Activated T-helper 2 cell treated with anti-CD3 and anti-CD28 coated beads, Interferon-gamma antibody, Interleukin-2, Interleukin-4, amounts not matched to agents 10 μg/mL and 5 μg/mL and 100 μg/mL, durations not matched to agents 14 hours and 24 hours and 36 hours (primary cell): ENCODE measurements around the gene ATF1. TPM values are rescaled to one million over a fixed set of nuclear protein-coding genes. Genes with fewer than 3 reads are reported as not detected.
A peak's percentile ranks its signal among the peaks of the same experiment; 100 is the strongest.
"Not testable (repeated sequence)": the region's sequence is repeated elsewhere in the genome, so short reads cannot be mapped to it uniquely, and the experiment has no call there.

Source experiments
- DNase-seq: peaks from one replicate; pipeline ENCODE4 v3.0.0; 2021; ENCODE audit warnings: low spot score
- H3K27ac Mint-ChIP-seq: one replicate; pipeline ENCODE4 v1.8.0; 2021; ENCODE audit warnings: mixed read lengths
- H3K27me3 Mint-ChIP-seq: one replicate; pipeline ENCODE4 v1.8.0; 2021; ENCODE audit warnings: low read depth, mixed read lengths
- H3K36me3 Mint-ChIP-seq: one replicate; pipeline ENCODE4 v1.8.0; 2021; ENCODE audit warnings: low read depth, mixed read lengths
- H3K4me1 Mint-ChIP-seq: one replicate; pipeline ENCODE4 v1.8.0; 2021; ENCODE audit warnings: low read depth, mixed read lengths
- H3K4me3 Mint-ChIP-seq: one replicate; pipeline ENCODE4 v1.8.0; 2021; ENCODE audit warnings: low read depth, mild to moderate bottlenecking, moderate library complexity, mixed read lengths
- H3K9me3 Mint-ChIP-seq: one replicate; pipeline ENCODE4 v1.8.0; 2021; ENCODE audit warnings: mixed read lengths
- intact Hi-C: fragments of 100-400 bp; cut with micrococcal nuclease; formaldehyde crosslinking; loops from one replicate; pipeline ENCODE4 v1.15.1; 2023
- total RNA-seq: library from RNA; stranded (reverse); gene quantifications from 2 replicates; pipeline ENCODE4 v1.2.3, GENCODE V29; 2022

ATF1 gene
- total RNA-seq, 1 donor from 2014 or later: 63.0 TPM

DNA sequence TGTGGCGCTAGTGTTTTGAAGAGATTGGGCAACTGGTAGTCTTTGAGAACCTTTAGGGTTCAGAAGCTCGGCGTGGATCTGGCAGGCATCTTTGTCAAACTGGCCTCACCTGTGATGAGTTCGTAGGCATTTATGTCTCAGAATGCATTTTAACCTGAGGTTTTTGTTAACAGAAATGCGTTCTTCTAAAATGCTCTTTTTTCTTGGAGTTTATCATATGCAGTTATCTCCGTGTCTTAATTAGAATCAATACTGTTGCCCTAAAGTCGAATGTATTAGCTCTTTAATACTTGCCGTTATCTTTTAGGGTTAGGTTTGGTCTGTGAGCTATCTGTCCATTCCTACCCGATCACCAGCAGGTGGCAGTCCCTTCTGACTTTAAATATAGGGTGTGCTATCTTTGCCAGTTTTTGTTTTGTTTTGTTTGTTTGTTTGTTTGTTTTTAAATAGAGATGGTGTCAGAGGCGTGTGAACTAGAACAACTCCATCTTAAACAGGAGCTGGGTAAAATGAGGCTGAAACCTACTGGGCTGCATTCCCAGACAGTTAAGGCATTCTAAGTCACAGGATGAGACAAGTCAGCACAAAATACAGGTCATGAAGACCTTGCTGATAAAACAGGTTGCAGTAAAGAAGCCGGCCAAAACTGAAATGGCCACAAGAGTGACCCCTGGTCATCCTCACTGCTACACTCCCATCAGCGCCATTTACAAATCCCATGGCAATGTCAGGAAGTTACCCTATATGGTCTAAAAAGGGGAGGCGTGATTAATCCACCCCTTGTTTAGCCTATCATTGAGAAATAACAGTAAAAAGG lies 1.4 kb downstream of the ATF1 start:
- no peaks in the 10 kb centered on the region for H3K27me3 Mint-ChIP-seq
- H3K9me3 Mint-ChIP-seq: peaks cover 4% of the 10 kb centered on the region
- intact Hi-C loops: loop anchor here (1.0 to 10.0 kb wide), 6 partner anchors 19 to 559 kb away; partner anchors contain the start of genes BIN2, CSRNP2 and DIP2B
- H3K4me3 Mint-ChIP-seq: peak overlapping the region; percentile 90
- H3K4me1 Mint-ChIP-seq: peaks cover 23% of the 10 kb centered on the region
- DNase-seq: peak; percentile 18
- H3K27ac Mint-ChIP-seq: peak overlapping the region; percentile 89
- peaks cover 23% of the 10 kb centered on the region for H3K36me3 Mint-ChIP-seq

DNA sequence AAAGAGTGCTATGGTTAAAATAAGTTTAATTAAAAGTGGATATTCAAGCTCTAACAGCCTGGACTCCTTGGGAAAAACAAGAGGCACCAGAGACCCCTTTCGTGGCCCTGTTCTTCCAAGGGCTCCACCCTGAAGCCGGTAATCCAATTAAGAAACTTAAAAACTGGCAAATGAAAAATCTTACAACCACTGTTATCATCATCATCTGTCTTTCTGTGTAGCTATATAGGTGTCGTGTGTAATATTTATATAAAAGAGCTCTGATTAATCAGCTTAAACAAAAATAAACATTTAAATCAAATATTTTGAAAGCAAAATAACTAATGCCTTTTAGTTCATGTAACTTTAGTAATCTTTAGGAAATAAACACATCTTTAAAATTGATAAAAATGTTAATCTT lies 4.5 kb downstream of the ATF1 start:
- no peaks in the 10 kb centered on the region for H3K27me3 Mint-ChIP-seq
- H3K27ac Mint-ChIP-seq: no peak overlapping the region
- no peak overlapping the region for H3K4me3 Mint-ChIP-seq
- peaks cover 16% of the 10 kb centered on the region for H3K4me1 Mint-ChIP-seq
- intact Hi-C loops: loop anchor here (10.0 kb wide), 3 partner anchors 264 to 556 kb away; partner anchors contain the start of genes BIN2, CSRNP2 and DIP2B
- no peak for DNase-seq
- H3K9me3 Mint-ChIP-seq: peaks cover 12% of the 10 kb centered on the region
- peaks cover 45% of the 10 kb centered on the region for H3K36me3 Mint-ChIP-seq

DNA sequence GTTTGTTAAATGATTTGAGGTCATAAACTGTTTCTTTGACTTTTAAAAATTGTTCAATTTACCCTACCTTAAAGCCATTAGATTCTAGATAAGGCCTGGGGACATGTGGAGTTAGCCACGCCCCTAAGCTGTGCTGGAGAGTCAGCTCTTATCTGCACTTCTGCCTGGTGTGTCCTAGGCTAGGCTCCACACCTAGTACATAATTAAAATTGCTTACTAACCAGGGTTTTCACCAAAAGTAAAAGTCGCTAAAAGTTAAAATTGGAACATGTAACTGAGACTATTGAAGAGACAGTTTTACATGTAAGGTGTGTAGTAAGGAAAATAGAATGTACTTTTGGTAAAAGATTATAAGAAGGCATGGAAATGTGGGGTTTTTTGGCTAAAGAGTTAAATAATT lies 4.9 kb downstream of the ATF1 start:
- H3K4me1 Mint-ChIP-seq: peaks cover 18% of the 10 kb centered on the region
- not testable (repeated sequence) for H3K27me3 Mint-ChIP-seq, H3K27ac Mint-ChIP-seq, DNase-seq, H3K4me3 Mint-ChIP-seq
- H3K9me3 Mint-ChIP-seq: peaks cover 12% of the 10 kb centered on the region
- peaks cover 46% of the 10 kb centered on the region for H3K36me3 Mint-ChIP-seq
- intact Hi-C loops: loop anchor here (10.0 kb wide), 3 partner anchors 264 to 556 kb away; partner anchors contain the start of genes BIN2, CSRNP2 and DIP2B

DNA sequence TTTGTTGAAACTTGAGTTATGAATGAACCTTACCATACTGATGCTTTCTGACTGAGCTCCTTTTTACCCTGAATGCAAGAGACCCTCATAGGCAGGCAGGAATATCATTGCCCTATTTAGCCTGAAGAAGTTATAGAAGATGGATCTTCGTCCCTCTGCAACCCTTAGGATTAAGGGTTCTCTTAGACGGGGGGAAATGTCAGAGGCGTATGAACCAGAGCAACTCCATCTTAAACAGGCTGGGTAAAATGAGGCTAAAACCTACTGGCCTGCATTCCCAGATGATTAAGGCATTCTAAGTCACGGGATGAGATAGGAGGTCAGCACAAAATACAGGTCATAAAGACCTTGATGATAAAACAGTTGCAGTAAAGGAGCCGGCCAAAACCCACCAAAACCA lies 7.5 kb downstream of the ATF1 start:
- no peak overlapping the region for H3K27ac Mint-ChIP-seq

DNA sequence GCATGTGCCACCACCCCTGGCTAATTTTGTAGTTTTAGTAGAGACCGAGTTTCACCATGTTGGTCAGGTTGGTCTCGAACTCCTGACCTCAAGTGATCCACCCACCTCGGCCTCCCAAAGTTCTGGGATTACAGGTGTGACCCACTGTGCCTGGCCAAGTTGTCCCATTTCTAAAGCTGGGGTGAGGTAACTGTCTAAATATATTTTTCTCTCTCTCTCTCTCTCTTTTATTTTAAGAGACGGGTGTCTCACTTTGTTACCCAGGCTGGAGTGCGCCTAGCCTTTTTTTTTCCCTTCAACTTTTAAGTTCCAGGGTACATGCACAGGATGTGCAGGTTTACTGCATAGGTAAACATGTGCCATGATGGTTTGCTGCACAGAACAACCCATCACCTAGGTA lies 8.6 kb downstream of the ATF1 start:
- no peaks in the 10 kb centered on the region for H3K27me3 Mint-ChIP-seq
- H3K4me1 Mint-ChIP-seq: peaks cover 8% of the 10 kb centered on the region
- H3K4me3 Mint-ChIP-seq: no peak overlapping the region
- H3K27ac Mint-ChIP-seq: no peak overlapping the region
- intact Hi-C loops: no loop called here
- peaks cover 42% of the 10 kb centered on the region for H3K36me3 Mint-ChIP-seq
- DNase-seq: no peak
- H3K9me3 Mint-ChIP-seq: peaks cover 12% of the 10 kb centered on the region

More for the DNA sequence above, 7.5 kb downstream of the ATF1 start:
- Mint-ChIP-seq H3K9me3 (peaks cover 12% of the 10 kb centered on the region), H3K36me3 (peaks cover 47% of the 10 kb centered on the region), H3K27me3 (no peaks in the 10 kb centered on the region), H3K4me1 (peaks cover 9% of the 10 kb centered on the region), H3K4me3 (no peak overlapping the region)
- DNase-seq: no peak
- intact Hi-C loops: no loop called here

DNA sequence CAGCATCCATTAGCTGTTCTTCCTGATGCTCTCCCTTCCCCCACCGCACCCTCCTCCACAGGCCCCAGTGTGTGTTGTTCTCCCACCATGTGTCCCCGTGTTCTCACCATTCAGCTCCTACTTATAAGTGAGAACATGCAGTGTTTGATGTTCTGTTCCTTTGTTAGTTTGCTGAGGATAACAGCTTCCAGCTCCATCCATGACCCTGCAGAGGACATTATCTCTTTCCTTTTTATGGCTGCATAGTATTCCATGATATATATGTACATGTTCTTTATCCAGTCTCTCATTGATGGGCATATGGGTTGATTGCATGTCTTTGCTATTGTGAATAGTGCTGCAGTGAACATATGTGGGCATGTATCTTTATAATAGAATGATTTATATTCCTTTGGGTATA lies 9.0 kb downstream of the ATF1 start:
- no peaks in the 10 kb centered on the region for H3K27me3 Mint-ChIP-seq
- peaks cover 8% of the 10 kb centered on the region for H3K4me1 Mint-ChIP-seq
- intact Hi-C loops: no loop called here

DNA sequence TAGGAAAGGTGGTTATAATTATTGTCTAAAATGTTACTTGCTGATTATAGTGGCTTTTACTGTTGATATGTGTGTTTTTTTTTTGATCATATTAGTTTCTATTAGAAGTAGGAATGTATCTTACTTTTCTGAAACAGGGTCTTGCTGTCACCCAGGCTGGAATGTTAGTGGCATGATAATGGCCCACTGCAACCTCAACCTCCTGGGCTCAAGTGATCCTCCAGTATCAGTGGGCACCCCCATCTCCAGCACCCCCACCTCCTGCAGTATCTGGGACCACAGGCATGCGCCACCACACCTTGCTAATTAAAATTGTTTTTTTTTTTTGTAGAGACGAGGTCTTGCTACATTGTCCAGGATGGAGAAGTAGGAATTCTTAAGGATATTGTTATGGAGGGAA lies 11.3 kb downstream of the ATF1 start:
- intact Hi-C loops: no loop called here
- Mint-ChIP-seq H3K36me3 (peaks cover 36% of the 10 kb centered on the region), H3K27ac (no peak overlapping the region), H3K4me1 (peaks cover 8% of the 10 kb centered on the region), H3K27me3 (no peaks in the 10 kb centered on the region), H3K9me3 (peaks cover 7% of the 10 kb centered on the region), H3K4me3 (no peak overlapping the region)
- no peak for DNase-seq

More for the DNA sequence above, 9.0 kb downstream of the ATF1 start:
- no peak overlapping the region for H3K4me3 Mint-ChIP-seq
- H3K27ac Mint-ChIP-seq: no peak overlapping the region
- H3K36me3 Mint-ChIP-seq: peaks cover 42% of the 10 kb centered on the region
- peaks cover 12% of the 10 kb centered on the region for H3K9me3 Mint-ChIP-seq
- DNase-seq: no peak

DNA sequence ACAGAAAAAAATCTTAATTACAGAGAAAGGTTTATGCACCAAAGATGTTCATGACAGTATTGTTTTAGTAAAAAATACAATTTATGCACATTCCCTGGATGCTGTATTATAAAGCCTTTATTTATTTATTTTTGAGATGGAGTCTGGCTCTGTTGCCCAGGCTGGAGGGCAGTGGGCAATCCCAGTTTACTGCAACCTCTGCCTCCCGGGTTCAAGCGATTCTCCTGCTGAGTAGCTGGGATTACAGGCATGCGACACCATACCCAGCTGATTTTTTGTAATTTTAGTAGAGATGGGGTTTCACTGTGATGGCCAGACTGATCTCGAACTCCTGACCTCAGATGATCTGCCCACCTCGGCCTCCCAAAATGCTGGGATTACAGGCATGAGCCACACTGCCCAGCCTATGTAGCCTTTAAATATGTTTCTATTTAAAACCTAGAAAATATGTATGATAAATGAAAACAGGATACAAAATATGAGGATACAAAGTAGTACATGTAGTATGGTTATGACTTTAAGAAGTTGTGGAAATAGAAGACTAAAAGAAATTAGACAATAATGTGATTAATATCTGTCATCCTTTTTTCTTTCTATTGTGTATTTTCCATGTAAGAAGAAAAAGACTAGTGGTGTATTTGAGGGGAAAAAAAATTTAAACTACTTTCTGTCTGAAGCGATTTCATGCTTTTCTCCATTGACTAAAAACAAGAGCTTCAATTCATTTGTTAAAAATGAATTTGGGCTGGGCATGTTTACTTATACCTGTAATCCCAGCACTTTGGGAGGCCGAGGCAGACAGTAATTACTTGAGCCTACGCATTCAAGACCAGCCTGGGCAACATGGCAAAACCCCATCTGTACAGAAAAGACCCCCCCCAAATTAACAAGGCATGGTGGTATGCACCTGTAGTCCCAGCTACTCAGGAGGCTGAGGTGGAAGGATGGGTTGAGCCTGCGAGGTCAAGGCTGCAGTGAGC lies 13.1 kb downstream of the ATF1 start:
- Mint-ChIP-seq H3K27me3 (no peaks in the 10 kb centered on the region), H3K4me1 (peaks cover 8% of the 10 kb centered on the region), H3K27ac (peak overlapping the region; percentile 68), H3K36me3 (peaks cover 24% of the 10 kb centered on the region), H3K9me3 (peaks cover 7% of the 10 kb centered on the region), H3K4me3 (no peak overlapping the region)
- DNase-seq: no peak
- intact Hi-C loops: no loop called here

DNA sequence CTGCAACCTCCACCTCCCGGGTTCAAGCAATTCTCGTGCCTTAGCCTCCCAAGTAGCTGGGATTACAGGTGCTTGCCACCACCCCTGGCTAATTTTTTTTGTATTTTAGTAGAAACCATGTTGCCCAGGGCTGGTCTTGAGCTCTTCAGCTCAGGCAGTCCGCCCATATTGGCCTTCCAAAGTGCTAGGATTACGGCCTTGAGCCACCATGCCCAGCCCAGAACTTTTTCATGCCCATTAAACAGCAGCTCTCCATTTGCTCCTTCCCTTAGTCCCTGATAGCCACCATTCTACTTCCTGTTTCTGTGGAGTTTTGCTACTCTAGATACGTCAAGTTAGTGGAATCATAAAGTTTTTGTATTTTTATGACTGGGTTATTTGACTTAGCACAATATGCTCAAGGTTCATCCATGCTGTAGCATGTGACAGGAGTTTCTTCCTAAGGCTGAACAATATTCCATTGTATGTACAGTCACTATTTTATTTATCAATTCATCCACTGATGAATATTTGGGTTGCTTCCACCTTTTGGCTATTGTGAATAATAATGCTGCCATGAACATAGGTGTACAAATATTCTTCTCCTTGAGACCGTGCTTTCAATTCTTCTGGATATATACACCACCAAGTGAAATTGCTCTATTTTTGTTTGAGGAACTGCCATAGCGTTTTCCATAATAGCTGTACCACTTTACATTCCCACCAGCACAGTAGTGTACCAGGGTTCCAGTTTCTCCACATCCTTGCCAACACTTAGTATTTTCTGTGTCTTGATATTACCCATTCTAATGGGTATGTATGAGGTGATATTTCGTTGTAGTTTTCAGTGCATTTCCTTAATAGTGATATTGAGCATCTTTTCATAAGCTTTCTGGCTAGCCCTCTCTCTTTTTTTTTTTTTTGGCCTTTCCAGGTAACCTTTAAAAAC lies 15.0 kb downstream of the ATF1 start:
- no peak for DNase-seq
- Mint-ChIP-seq H3K4me3 (no peak overlapping the region), H3K9me3 (no peaks in the 10 kb centered on the region), H3K4me1 (peaks cover 6% of the 10 kb centered on the region), H3K36me3 (peaks cover 10% of the 10 kb centered on the region), H3K27ac (no peak overlapping the region), H3K27me3 (no peaks in the 10 kb centered on the region)
- intact Hi-C loops: no loop called here

DNA sequence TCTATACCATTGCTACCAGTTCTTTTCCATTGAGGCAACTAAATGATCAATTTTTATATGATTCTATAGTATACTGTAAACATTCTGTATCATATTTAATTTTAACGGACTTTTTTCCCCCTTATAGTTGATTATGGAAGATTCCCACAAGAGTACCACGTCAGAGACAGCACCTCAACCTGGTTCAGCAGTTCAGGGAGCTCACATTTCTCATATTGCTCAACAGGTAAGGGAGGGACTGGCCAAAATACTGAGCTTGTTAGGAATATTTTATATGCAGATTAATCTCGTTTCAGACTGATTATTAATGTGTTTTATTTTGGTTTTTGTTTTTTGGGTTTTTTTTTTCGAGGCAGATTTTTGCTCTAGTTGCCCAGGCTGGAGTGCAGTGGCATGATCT lies 16.1 kb downstream of the ATF1 start:
- Mint-ChIP-seq H3K27ac (no peak overlapping the region), H3K4me3 (no peak overlapping the region), H3K27me3 (no peaks in the 10 kb centered on the region), H3K4me1 (peaks cover 12% of the 10 kb centered on the region), H3K36me3 (peaks cover 16% of the 10 kb centered on the region), H3K9me3 (no peaks in the 10 kb centered on the region)
- intact Hi-C loops: no loop called here
- no peak for DNase-seq

DNA sequence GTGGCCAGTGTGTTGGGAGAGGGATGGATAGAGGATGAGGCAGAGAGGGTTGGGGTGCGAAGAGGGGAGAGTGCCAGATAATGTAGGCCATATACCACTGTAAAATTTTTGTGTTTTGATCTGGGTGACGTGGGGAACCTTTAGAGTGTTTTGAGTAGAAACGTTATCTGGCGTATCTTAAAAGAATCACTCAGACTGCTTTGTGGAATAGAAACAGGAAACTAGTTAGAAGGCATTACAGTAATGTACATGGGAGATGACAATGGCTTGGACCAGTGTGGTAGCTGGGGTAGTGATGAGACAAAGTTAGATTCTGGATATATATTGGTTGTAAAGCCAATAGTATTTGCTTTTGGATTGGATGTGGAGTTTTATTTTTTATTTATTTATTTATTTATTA lies 20.6 kb downstream of the ATF1 start:
- Mint-ChIP-seq H3K36me3 (peaks cover 44% of the 10 kb centered on the region), H3K27ac (peak overlapping the region; percentile 56)

More for the DNA sequence above, 20.6 kb downstream of the ATF1 start:
- intact Hi-C loops: loop anchor here (2.0 kb wide), 1 partner anchor 20 kb away; the partner anchor contains the start of gene ATF1
- peaks cover 13% of the 10 kb centered on the region for H3K9me3 Mint-ChIP-seq
- DNase-seq: no peak
- no peak overlapping the region for H3K4me3 Mint-ChIP-seq
- H3K27me3 Mint-ChIP-seq: no peaks in the 10 kb centered on the region
- peaks cover 6% of the 10 kb centered on the region for H3K4me1 Mint-ChIP-seq
